Activated CD4-positive, alpha-beta T cell treated with anti-CD3 and anti-CD28 coated beads for 1 hour (primary cell): Measurements from ENCODE around the gene HAUS2.

Source experiments
- DNase-seq: peaks from one replicate; pipeline ENCODE4 v3.0.0-alpha.2; 2020

HAUS2 gene

DNA sequence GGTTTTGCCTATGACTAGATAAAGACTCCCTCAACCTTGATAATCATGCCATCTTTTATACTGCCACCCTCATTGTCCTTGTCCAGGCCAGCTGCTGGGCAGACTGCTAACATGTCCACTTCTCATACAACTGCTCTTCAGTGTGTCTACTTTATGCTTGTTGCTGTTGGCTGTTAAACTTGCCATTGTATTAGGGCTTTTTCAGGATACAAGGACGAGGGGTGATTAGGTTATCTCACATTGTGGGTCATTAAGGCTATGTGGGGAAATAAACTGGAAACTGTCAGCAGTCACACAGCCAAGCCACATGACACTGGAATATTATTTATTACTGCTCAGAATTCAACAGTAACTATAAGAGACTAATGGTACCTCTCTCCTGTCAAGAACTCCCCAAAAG, 62.9 kb downstream of the HAUS2 start:
- DNase-seq = no peak

DNA sequence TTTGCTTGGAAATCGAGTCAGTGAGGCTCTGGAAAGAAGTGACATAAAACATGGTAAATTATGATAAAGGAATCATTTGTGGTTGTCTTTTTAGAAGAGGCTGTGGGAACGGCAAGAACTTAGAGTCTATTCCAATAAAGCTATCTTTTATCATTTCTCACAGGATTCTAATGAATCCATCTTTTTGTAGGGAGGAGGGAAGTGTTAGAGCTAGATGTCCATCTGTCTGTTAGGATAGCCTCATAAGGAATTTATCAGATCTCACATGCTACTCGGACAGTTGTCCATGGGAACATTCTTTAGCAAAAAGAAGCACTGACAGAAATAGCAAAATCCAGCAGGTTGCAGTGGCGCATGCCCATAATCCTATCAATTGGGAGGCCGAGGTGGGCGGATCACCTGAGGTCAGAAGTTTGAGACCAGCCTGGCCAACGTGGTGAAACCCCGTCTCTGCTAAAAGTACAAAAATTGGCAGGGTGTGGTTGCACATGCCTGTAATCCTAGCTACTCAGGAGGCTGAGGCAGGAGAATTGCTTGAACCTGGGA, 63.8 kb downstream of the HAUS2 start:
- no peak for DNase-seq

DNA sequence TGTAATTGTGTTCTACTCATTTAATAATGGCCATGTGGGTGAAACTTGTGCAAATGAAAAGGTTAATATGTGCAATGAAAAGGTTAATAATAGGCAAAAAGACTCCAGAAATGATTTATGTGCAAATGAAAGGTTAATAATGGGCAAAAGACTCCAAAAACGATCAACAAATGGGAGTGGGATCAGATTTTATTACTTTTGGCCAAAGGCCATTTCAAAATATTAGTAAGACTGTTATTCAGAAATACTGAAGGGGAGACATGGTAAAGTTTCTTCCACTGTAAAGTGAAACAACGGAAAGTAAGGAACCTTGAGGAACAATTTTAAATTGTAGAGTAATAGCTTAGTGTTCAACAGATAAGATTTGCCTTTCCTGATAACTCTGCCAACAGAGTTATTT, 67.5 kb downstream of the HAUS2 start:
- DNase-seq = no peak
